K562 (cell line): ENCODE measurements around the gene ATXN1L. TPM values are rescaled to one million over a fixed set of nuclear protein-coding genes. Genes with fewer than 3 reads are reported as not detected.

Experiments
- ATAC-seq: fragments of 200-7000 bp; cut with Tn5 transposase; 3 replicates; pipeline ENCODE4 v1.9.1; 2020; ENCODE audit warnings: moderate library complexity
- BruUV-seq: library from RNA; stranded (reverse); fragments of 400-500 nt; replicated peaks from 2 replicates; lab custom pipeline; 2021; lab: Mats Ljungman, UMichigan
- CTCF ChIA-PET: fragments of 300-600 bp; formaldehyde crosslinking; extraction: SDS; loops from one replicate; lab custom pipeline; 2021; ENCODE audit warnings: low intra/inter-chr PET ratio; lab: Yijun Ruan, JAX
- POLR2A ChIA-PET: fragments of 300-600, 350-650 bp; sonication (Branson Sonifier 250); formaldehyde crosslinking; extraction: SDS; loops from one replicate; lab custom pipeline; 2021; ENCODE audit warnings: antibody characterized with exemption, inconsistent platforms; lab: Yijun Ruan, JAX
- DNase-seq, 4 experiments: peaks; one replicate each; pipeline versions ENCODE4 v3.0.0 to v3.0.0-alpha.2; 2011 to 2018; ENCODE audit warnings: low spot score in 3 of 4, mixed read lengths in 3 of 4; ENCODE audit errors: extremely low read depth in 1 of 4
- FAIRE-seq: peaks from 2 replicates; lab custom pipeline; 2011; peaks lifted over from hg19 to GRCh38; lab: Jason Lieb, UNC
- H2AFZ ChIP-seq: 2 replicates; pipeline ENCODE4 v1.6.0; 2011; ENCODE audit warnings: low read depth, low read length, control low read depth, inconsistent platforms
- H3K27ac ChIP-seq: fragments of 200-600 bp; 3 replicates; pipeline ENCODE4 v1.8.0; 2011; ENCODE audit warnings: low read depth, mild to moderate bottlenecking, control low read depth, inconsistent platforms, low read length, moderate library complexity, mixed read lengths; ENCODE audit errors: extremely low read depth
- H3K27me3 ChIP-seq, 2 experiments: fragments of 300-600 bp in 1 of 2; 2 replicates in 1 of 2; 3 replicates in 1 of 2; pipeline versions ENCODE4 v1.6.0 to v1.8.0; 2011; ENCODE audit warnings: inconsistent platforms in 2 of 2, low read length in 2 of 2, mild to moderate bottlenecking in 1 of 2, mixed read lengths in 1 of 2, moderate library complexity in 1 of 2; ENCODE audit not compliant: control insufficient read depth in 2 of 2, insufficient read depth in 2 of 2
- H3K36me3 ChIP-seq: fragments of 300-600 bp; 3 replicates; pipeline ENCODE4 v1.8.0; 2011; ENCODE audit warnings: mild to moderate bottlenecking, low read length, inconsistent platforms; ENCODE audit not compliant: control insufficient read depth, insufficient read depth
- H3K4me1 ChIP-seq, 2 experiments: fragments of 200-600 bp in 1 of 2; replicated peaks in 1 of 2; 2 replicates in 1 of 2; 3 replicates in 1 of 2; pipeline versions ENCODE4 v1.5.1 to v1.8.0; 2011; ENCODE audit warnings: inconsistent platforms in 2 of 2, low read length in 2 of 2, mild to moderate bottlenecking in 1 of 2, mixed read lengths in 1 of 2, moderate library complexity in 1 of 2; ENCODE audit not compliant: control insufficient read depth in 2 of 2, insufficient read depth in 2 of 2
- H3K4me2 ChIP-seq: 2 replicates; pipeline ENCODE4 v1.6.1; 2011; ENCODE audit warnings: low read length, control low read depth, inconsistent platforms, mixed read lengths; ENCODE audit not compliant: insufficient read depth
- H3K4me3 ChIP-seq: fragments of 200-600 bp; sonication (generic), shearing (Covaris generic); 2 replicates; pipeline ENCODE4 v1.5.1; 2016; ENCODE audit warnings: control low read depth, inconsistent platforms
- H3K79me2 ChIP-seq: fragments of 200-600 bp; 3 replicates; pipeline ENCODE4 v1.8.0; 2011; ENCODE audit warnings: low read length, inconsistent platforms; ENCODE audit not compliant: control insufficient read depth, insufficient read depth
- H3K9ac ChIP-seq, 2 experiments: 2 replicates each; pipeline versions ENCODE4 v1.6.0 to v1.6.1; 2011; ENCODE audit warnings: low read depth in 2 of 2, low read length in 2 of 2, control low read depth in 1 of 2, inconsistent platforms in 1 of 2, mild to moderate bottlenecking in 1 of 2, mixed read lengths in 1 of 2; ENCODE audit not compliant: insufficient read depth in 1 of 2
- H3K9me1 ChIP-seq: one replicate; pipeline ENCODE4 v1.6.0; 2011; ENCODE audit warnings: inconsistent platforms, mild to moderate bottlenecking, low read length, moderate library complexity; ENCODE audit not compliant: control insufficient read depth, insufficient read depth
- H3K9me3 ChIP-seq: replicated peaks from 2 replicates; pipeline ENCODE4 v1.5.1; 2011; ENCODE audit warnings: low read depth, low read length, inconsistent platforms; ENCODE audit not compliant: control insufficient read depth, insufficient read depth
- H4K20me1 ChIP-seq: replicated peaks from 2 replicates; pipeline ENCODE4 v1.6.1; 2011; ENCODE audit warnings: low read length, inconsistent platforms, mixed read lengths; ENCODE audit not compliant: control insufficient read depth, insufficient read depth
- CCNT2 ChIP-seq: IDR thresholded peaks from 2 replicates; pipeline ENCODE4 v1.6.1; 2011; ENCODE audit warnings: borderline replicate concordance, low read depth, mild to moderate bottlenecking, moderate library complexity, mixed read lengths, low read length; ENCODE audit not compliant: insufficient read length; ENCODE audit errors: extremely low read depth
- CREB1 ChIP-seq, 2 experiments: sonication (generic) in 1 of 2; formaldehyde crosslinking in 1 of 2; IDR thresholded peaks; 2 replicates each; pipeline versions ENCODE4 v1.6.1 to v1.8.0; 2012 to 2022; ENCODE audit warnings: inconsistent platforms in 1 of 2, mild to moderate bottlenecking in 1 of 2, missing genetic modification reagents in 1 of 2, moderate library complexity in 1 of 2
- KAT2B ChIP-seq: IDR thresholded peaks from one replicate; pipeline ENCODE4 v1.6.1; 2012; ENCODE audit warnings: low read depth, mild to moderate bottlenecking, control low read depth, inconsistent platforms, low read length, moderate library complexity
- LARP7 ChIP-seq: fragments of 450-650 bp; IDR thresholded peaks from 2 replicates; pipeline ENCODE4 v1.6.1; 2016
- NCOR1 ChIP-seq: fragments of 450-650 bp; IDR thresholded peaks from 2 replicates; pipeline ENCODE4 v1.6.1; 2016; ENCODE audit warnings: mild to moderate bottlenecking, moderate library complexity
- SPI1 ChIP-seq: IDR thresholded peaks from 2 replicates; pipeline ENCODE4 v1.6.1; 2011; ENCODE audit warnings: low read depth, low read length, control low read depth, borderline replicate concordance
- ZNF384 ChIP-seq: IDR thresholded peaks from 2 replicates; pipeline ENCODE4 v1.6.1; 2012; ENCODE audit warnings: low read depth, low read length, improper control_type of control experiment
- ZNF561 ChIP-seq: fragments of 450-650 bp; formaldehyde crosslinking; conservative IDR thresholded peaks from 2 replicates; pipeline ENCODE4 v1.4.0; 2020; ENCODE audit warnings: mild to moderate bottlenecking, moderate library complexity
- ZNF584 ChIP-seq: fragments of 200-800 bp; sonication (Bioruptor generic); IDR thresholded peaks from 2 replicates; pipeline ENCODE4 v1.6.1; 2016; ENCODE audit warnings: low read depth, mild to moderate bottlenecking, missing genetic modification characterization, missing compliant biosample characterization
- WGBS: fragments of 100-300 bp; shearing (Covaris generic); methylation state at CpG from one replicate; pipeline ENCODE4 v1.1.6; 2016; ENCODE audit warnings: low coverage, mixed read lengths; ENCODE audit not compliant: insufficient coverage; ENCODE audit errors: missing lambda C conversion rate; 5-methylcytosine and 5-hydroxymethylcytosine counted together
- in situ Hi-C: fragments of 300-500 bp; cut with MboI; formaldehyde crosslinking; loops from 4 replicates; pipeline ENCODE4 v1.15.0; 2018; ENCODE audit warnings: inconsistent platforms, mixed read lengths
- intact Hi-C: fragments of 100-400 bp; cut with micrococcal nuclease; formaldehyde crosslinking; loops from 2 replicates; pipeline ENCODE4 v1.14.2; 2022
- polyA plus RNA-seq, 8 experiments: library from polyadenylated mRNA; depleted of rRNA in 4 of 8; stranded (reverse) in 5 of 8; unstranded in 3 of 8; fragments of >200 nt; fragmentation: Nextera tagmentation in 2 of 8; fragmentation: Illumina TruSeq in 1 of 8; extraction: Ambion mirVana in 2 of 8; extraction: Trizol in 1 of 8; gene quantifications; 2 replicates each; pipeline versions ENCODE4 v1.2.1 to v1.2.3, GENCODE V29; 2011 to 2014; ENCODE audit warnings: inconsistent platforms in 1 of 8, missing spikeins in 1 of 8
- total RNA-seq, 7 experiments: library from RNA; depleted of rRNA in 6 of 7; stranded (reverse); fragments of >200 nt in 6 of 7; fragmentation: Illumina TruSeq in 2 of 7; extraction: Trizol in 2 of 7; gene quantifications; 2 replicates each; pipeline versions ENCODE4 v1.2.1 to v1.2.3, GENCODE V29; 2011 to 2021; ENCODE audit warnings: low replicate concordance in 1 of 7
- TF ChIP-seq, protein P1 (sequence below): fragments of 450-650 bp; conservative IDR thresholded peaks from 2 replicates; pipeline ENCODE4 v1.6.1; 2016; ENCODE audit warnings: missing genetic modification characterization, low read depth, mild to moderate bottlenecking, control low read depth, missing compliant biosample characterization
- TF ChIP-seq, protein P2 (sequence below): sonication (generic); formaldehyde crosslinking; IDR thresholded peaks from 2 replicates; pipeline ENCODE4 v1.8.0; 2022; ENCODE audit warnings: mild to moderate bottlenecking, missing genetic modification reagents
- TF ChIP-seq, protein P3 (sequence below): sonication (generic); formaldehyde crosslinking; IDR thresholded peaks from 2 replicates; pipeline ENCODE4 v1.8.0; 2022; ENCODE audit warnings: missing genetic modification reagents, mild to moderate bottlenecking, moderate library complexity, borderline replicate concordance
- TF ChIP-seq, protein P4 (sequence below): fragments of 450-650 bp; formaldehyde crosslinking; IDR thresholded peaks from 2 replicates; pipeline ENCODE4 v1.4.0; 2020; ENCODE audit warnings: mild to moderate bottlenecking, moderate library complexity

ATXN1L gene
- total and polyA plus RNA-seq, 9 of the 15 experiments (the other 6 are each of a cell fraction or from before 2014, with no cell fraction given), result 1.4 to 11.3 (median 9.3) TPM

DNA sequence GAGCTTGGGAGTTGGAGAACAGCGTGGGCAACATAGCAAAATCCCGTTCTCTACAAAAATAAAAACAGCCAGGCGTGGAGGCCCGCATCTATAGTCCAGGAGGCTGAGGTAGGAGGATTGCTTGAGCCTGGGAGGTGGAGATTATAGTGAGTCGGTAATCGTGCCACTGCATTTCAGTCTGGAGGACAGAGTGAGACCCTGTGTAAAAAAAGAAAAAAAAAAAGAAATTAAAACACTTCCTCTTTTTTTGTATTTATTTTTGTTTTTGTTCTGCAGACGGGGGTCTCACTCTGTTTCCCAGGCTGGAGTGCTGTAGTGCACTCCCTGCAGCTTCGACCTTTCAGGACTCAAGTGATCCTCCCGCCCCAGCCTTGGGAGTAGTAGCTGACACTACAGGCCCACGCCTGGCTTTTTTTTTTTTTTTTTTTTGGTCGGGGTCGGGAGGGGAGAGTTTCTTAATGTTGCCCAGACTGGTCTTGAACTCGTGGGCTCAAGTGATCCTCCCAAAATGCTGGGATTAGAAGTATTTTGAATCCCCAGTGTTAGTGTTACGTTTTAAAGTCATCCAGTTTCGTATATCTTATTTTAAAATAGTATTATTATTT lies 51.1 kb downstream of the ATXN1L start:
- intact Hi-C loops (no loop called here), in situ Hi-C loops (no loop called here)
- Histone ChIP-seq H2AFZ (no peak overlapping the region), H3K79me2 (peaks cover 81% of the 10 kb centered on the region), H3K27ac (peak overlapping the region; percentile 88), H3K9me1 (no peaks in the 10 kb centered on the region), H3K27me3 (no peaks in the 10 kb centered on the region), H3K4me3 (peak overlapping the region; percentile 92), H3K4me1 (peaks cover 3 to 22% of the 10 kb centered on the region in 2 experiments; a peak in 4 of 5 replicates), H3K36me3 (peaks cover 12% of the 10 kb centered on the region; the same call in 1 of the 3 replicates), H4K20me1 (peaks cover 3% of the 10 kb centered on the region; the same call in 1 of the 2 replicates), H3K9me3 (no peaks in the 10 kb centered on the region), H3K9ac (peak overlapping the region; percentile 75 to 95; a peak in 3 of 4 replicates), H3K4me2 (peak overlapping the region; percentile 93)
- BruUV-seq, result no TSS peak
- DNase-seq (peak in 1 of 4 experiments; percentile 29), FAIRE-seq (no peak), ATAC-seq (no peak)
- 15% methylated on average over 13 of the region's 15 CpGs for WGBS
- POLR2A ChIA-PET, result interaction anchor here (0.6 to 1.0 kb wide), 6 partner anchors 8 to 89 kb away, joined by 3 read pairs; partner anchors contain the start of gene AP1G1
- CTCF ChIA-PET, result no interaction called here
- TF ChIP-seq, protein P1, sequence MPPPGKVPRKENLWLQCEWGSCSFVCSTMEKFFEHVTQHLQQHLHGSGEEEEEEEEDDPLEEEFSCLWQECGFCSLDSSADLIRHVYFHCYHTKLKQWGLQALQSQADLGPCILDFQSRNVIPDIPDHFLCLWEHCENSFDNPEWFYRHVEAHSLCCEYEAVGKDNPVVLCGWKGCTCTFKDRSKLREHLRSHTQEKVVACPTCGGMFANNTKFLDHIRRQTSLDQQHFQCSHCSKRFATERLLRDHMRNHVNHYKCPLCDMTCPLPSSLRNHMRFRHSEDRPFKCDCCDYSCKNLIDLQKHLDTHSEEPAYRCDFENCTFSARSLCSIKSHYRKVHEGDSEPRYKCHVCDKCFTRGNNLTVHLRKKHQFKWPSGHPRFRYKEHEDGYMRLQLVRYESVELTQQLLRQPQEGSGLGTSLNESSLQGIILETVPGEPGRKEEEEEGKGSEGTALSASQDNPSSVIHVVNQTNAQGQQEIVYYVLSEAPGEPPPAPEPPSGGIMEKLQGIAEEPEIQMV (tag), result no peak
- TF ChIP-seq, protein P2, sequence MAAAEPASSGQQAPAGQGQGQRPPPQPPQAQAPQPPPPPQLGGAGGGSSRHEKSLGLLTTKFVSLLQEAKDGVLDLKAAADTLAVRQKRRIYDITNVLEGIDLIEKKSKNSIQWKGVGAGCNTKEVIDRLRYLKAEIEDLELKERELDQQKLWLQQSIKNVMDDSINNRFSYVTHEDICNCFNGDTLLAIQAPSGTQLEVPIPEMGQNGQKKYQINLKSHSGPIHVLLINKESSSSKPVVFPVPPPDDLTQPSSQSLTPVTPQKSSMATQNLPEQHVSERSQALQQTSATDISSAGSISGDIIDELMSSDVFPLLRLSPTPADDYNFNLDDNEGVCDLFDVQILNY (CRISPR knock-in tag), result no peak
- TF ChIP-seq CREB1 (IDR thresholded peaks at IDR 0.05) (no peak), CREB1 (CRISPR knock-in tag; IDR thresholded peaks at IDR 0.05) (no peak), ZNF584 (CRISPR knock-in tag) (no peak), CCNT2 (no peak), SPI1 (peak; percentile 82), ZNF561 (no peak), ZNF384 (peak; percentile 51; the same call in 1 of the 2 replicates), KAT2B (no peak), NCOR1 (no peak), LARP7 (no peak)
- TF ChIP-seq, protein P3, sequence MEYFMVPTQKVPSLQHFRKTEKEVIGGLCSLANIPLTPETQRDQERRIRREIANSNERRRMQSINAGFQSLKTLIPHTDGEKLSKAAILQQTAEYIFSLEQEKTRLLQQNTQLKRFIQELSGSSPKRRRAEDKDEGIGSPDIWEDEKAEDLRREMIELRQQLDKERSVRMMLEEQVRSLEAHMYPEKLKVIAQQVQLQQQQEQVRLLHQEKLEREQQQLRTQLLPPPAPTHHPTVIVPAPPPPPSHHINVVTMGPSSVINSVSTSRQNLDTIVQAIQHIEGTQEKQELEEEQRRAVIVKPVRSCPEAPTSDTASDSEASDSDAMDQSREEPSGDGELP (CRISPR knock-in tag), result no peak
- TF ChIP-seq, protein P4, sequence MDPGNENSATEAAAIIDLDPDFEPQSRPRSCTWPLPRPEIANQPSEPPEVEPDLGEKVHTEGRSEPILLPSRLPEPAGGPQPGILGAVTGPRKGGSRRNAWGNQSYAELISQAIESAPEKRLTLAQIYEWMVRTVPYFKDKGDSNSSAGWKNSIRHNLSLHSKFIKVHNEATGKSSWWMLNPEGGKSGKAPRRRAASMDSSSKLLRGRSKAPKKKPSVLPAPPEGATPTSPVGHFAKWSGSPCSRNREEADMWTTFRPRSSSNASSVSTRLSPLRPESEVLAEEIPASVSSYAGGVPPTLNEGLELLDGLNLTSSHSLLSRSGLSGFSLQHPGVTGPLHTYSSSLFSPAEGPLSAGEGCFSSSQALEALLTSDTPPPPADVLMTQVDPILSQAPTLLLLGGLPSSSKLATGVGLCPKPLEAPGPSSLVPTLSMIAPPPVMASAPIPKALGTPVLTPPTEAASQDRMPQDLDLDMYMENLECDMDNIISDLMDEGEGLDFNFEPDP (CRISPR knock-in tag), result no peak
